Measurements from ENCODE around the gene ZNF277.

ZNF277 gene

DNA sequence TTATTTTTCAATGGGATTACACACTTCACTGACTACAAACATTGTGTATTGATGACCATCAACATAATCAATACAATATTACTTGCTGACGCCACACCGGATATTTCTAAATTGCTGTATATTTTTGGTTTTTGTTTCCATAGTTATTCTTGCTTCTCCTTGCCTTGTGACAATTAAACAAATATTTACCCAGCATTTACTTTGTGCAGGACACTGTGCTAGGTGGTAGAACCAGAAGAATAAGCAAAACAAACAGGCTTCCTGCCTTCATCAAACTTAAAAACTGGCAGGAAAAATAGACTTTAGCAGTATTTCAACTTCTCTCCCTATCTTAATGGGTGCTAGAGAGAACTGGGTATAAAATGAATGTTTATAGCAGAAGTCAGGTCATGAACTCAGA is 50.6 kb downstream of the ZNF277 start:
- Mint-ChIP-seq H3K27me3 (no peaks in the 10 kb centered on the region), H3K27ac (no peak overlapping the region), H3K9me3 (no peaks in the 10 kb centered on the region), H3K36me3 (ENCODE audit: insufficient read depth) (no peaks in the 10 kb centered on the region), H3K4me3 (no peak overlapping the region), H3K4me1 (ENCODE audit: low read depth in 2 of 2) (peaks cover 11 to 42% of the 10 kb centered on the region in 2 donors)
- DNase-seq, result no peak
- ATAC-seq (replicated peaks), result no peak

DNA sequence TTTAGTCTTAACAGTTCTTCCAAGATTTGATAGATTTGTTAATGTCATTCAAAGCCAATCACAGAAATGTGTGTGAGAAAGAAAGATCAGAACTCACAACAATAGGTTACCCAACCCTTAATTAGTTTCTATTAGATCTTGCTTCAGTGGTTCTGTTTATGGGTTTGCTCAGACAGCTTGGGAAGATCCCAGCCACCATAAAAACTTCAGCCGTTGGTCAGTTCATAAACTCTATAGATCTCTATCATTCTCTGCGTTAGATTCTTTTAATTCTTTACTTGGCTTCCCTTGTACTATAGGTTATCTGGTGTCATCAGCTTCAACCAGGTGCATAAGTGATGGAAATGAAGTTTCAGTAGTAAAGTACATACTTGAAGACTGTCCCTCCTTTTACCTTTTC is 54.4 kb downstream of the ZNF277 start:
- ATAC-seq (replicated peaks) (no peak), DNase-seq (no peak)
- no peaks in the 10 kb centered on the region for H3K9me3 Mint-ChIP-seq
- H3K27me3 Mint-ChIP-seq, result no peaks in the 10 kb centered on the region
- H3K4me1 Mint-ChIP-seq (ENCODE audit: low read depth in 2 of 2), result peaks cover 13 to 41% of the 10 kb centered on the region in 2 donors
- peak overlapping the region in 1 of 2 donors; percentile 46 for H3K27ac Mint-ChIP-seq
- H3K36me3 Mint-ChIP-seq (ENCODE audit: insufficient read depth), result no peaks in the 10 kb centered on the region
- no peak overlapping the region for H3K4me3 Mint-ChIP-seq

DNA sequence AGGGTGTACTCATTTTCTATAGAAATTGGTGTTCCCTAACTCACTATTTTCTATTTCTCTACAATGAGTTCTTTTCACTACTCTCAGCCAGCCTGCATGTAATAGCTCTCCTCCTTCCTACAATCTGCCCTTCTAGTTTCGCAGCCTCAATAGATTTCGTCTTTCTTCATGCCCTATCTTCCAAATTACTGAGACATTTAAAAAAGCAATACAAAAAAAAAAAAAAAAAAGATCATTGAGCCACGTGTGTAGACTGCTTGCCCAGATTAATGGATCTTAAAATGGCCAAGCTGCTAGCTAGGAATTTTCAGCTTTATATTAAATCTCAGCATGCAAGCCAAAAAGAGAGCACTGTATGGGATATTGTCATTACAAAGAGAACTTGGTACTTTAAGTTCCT is 55.5 kb downstream of the ZNF277 start:
- Mint-ChIP-seq H3K27ac (no peak overlapping the region), H3K27me3 (no peaks in the 10 kb centered on the region), H3K4me1 (ENCODE audit: low read depth in 2 of 2) (peaks cover 15 to 39% of the 10 kb centered on the region in 2 donors), H3K36me3 (ENCODE audit: insufficient read depth) (no peaks in the 10 kb centered on the region), H3K4me3 (no peak overlapping the region), H3K9me3 (no peaks in the 10 kb centered on the region)
- DNase-seq (no peak), ATAC-seq (replicated peaks) (no peak)

DNA sequence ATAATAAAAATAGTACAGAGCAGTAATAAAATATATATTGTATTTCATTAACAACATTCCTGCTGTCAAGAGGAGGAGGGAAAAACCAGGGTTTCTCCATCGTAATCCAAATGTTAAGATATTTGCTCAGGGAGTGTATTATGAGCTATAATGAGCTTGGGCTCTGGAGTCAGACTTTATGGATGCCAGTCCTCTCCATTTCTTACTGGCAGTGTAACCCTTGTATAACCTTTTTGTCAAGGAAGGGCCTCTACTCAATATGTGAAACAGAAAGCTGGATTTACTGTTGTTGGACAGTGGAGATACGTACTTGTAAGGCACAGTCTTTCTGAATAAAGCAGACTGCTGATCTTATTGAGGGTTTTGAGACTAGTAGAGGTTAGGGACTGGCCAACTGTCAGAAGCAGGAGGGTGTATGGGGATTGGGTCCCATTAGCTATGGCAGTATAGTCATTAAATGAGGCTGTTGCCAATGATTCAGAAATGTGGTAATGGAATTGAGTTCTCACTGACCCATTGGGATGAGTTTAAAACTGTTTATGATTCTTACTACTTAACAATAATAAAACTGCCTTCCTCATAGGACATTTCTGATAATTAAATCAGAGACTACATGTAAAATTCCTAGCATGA is 56.5 kb downstream of the ZNF277 start:
- H3K4me1 Mint-ChIP-seq (ENCODE audit: low read depth in 2 of 2), result peaks cover 20 to 37% of the 10 kb centered on the region in 2 donors

DNA sequence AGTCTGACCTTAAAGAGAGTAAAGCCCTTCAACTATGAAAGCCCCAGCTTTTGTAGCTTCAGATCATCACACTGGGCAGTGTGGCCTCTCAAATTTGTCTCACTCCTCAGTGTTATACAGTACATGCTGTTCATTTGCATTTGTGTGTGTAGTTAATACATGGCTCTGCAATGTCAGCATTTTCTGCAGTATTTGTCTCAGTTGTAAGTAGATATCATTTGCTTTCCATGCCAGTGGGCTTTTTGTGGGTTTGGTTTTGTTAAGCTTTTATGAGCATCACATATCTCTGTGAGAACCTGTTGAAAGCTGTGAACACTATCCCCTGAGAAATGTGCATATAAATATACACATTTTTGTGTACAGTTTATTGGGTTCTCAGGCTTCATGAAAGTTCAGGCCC is 57.0 kb downstream of the ZNF277 start:
- no peak overlapping the region for H3K4me3 Mint-ChIP-seq
- no peaks in the 10 kb centered on the region for H3K36me3 Mint-ChIP-seq (ENCODE audit: insufficient read depth)
- peaks cover 21 to 37% of the 10 kb centered on the region in 2 donors for H3K4me1 Mint-ChIP-seq (ENCODE audit: low read depth in 2 of 2)
- H3K9me3 Mint-ChIP-seq, result no peaks in the 10 kb centered on the region
- ATAC-seq (replicated peaks) (no peak), DNase-seq (no peak)
- no peaks in the 10 kb centered on the region for H3K27me3 Mint-ChIP-seq
- peak overlapping the region in 1 of 2 donors; percentile 41 for H3K27ac Mint-ChIP-seq

More for the DNA sequence above, 56.5 kb downstream of the ZNF277 start:
- no peak for ATAC-seq (replicated peaks)
- no peak for DNase-seq
- Mint-ChIP-seq H3K9me3 (no peaks in the 10 kb centered on the region), H3K4me3 (no peak overlapping the region), H3K27me3 (no peaks in the 10 kb centered on the region), H3K36me3 (ENCODE audit: insufficient read depth) (no peaks in the 10 kb centered on the region), H3K27ac (no peak overlapping the region)

- Mint-ChIP-seq H3K9me3 (no peaks in the 10 kb centered on the region), H3K4me3 (no peak overlapping the region), H3K4me1 (ENCODE audit: low read depth in 2 of 2) (peaks cover 22 to 33% of the 10 kb centered on the region in 2 donors), H3K36me3 (ENCODE audit: insufficient read depth) (no peaks in the 10 kb centered on the region), H3K27ac (peak overlapping the region in 1 of 2 donors; percentile 38), H3K27me3 (no peaks in the 10 kb centered on the region)
- ATAC-seq (replicated peaks) (no peak), DNase-seq (no peak)
These were observed 59.6 kb downstream of the ZNF277 start for GRCh38 chr7:112266141-112266540.

DNA sequence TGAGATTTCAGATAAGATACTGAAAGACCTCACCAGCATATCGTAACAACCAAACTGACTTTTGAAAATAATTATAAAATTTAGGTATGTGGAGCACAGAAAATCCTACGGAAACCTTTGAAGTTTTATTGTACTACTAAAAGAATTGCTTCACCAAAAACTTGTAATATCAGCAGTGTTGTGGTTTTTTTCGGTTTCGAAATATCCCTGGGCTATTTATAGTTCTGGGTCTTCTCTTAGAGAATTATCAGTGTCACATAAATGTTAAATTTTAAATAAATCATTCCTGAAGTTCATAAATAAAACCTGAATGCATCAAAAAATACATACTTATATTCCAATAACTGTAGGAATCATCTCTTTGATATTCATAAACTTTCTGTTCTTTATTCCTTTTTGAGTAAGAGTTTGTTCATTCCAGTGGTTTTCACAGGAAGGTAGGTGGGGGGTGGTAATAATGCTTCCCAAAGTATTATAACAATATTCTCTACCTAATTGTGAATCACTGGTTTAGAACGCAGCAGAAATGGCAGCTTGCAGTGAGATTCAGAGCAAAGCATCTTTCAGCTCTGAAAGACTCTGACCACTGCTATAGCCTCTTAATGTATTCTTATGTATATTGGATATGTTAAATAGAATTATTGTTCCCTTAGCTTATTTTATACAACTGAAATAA is 60.2 kb downstream of the ZNF277 start:
- Mint-ChIP-seq H3K4me1 (ENCODE audit: low read depth in 2 of 2) (peaks cover 22 to 28% of the 10 kb centered on the region in 2 donors), H3K4me3 (no peak overlapping the region), H3K36me3 (ENCODE audit: insufficient read depth) (no peaks in the 10 kb centered on the region), H3K27me3 (no peaks in the 10 kb centered on the region), H3K9me3 (no peaks in the 10 kb centered on the region), H3K27ac (no peak overlapping the region)
- no peak for ATAC-seq (replicated peaks)
- no peak for DNase-seq

DNA sequence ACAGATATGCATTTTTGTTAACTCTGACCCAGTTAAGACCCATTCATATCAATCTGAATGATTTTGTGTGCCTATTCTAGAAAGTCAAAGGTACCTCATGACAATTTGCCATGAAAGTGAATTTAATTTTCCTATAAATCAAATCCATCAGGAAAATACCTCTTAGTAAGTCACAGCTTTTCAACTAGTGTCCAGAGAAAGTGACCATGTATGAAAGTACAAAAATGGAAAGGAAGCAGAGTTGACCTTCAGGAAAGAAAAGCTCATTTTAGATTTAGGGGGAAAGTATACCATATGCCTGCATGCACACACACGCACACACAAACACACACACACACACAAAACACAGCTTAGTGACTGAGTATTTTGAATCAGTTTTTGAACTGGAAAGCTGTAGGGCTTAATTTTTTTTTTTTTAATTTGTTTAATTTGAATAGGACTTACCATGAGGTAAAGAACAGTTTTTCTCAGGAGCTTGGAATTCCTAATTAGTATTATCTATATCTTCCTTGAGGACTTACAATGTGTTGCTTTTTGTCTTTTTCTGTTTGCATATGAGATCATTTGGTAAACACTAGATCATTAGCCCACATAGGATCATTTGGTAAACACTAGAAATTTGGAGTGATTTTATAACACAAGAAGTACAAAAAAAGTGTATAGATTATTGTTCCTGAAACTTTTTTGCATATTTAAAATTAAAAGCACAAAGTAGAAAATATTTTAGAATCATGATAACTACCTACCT is 61.6 kb downstream of the ZNF277 start:
- Mint-ChIP-seq H3K4me3 (no peak overlapping the region), H3K27ac (no peak overlapping the region), H3K4me1 (ENCODE audit: low read depth in 2 of 2) (peaks cover 28 to 30% of the 10 kb centered on the region in 2 donors), H3K36me3 (ENCODE audit: insufficient read depth) (no peaks in the 10 kb centered on the region), H3K27me3 (no peaks in the 10 kb centered on the region), H3K9me3 (no peaks in the 10 kb centered on the region)
- ATAC-seq (replicated peaks) (no peak), DNase-seq (no peak)

DNA sequence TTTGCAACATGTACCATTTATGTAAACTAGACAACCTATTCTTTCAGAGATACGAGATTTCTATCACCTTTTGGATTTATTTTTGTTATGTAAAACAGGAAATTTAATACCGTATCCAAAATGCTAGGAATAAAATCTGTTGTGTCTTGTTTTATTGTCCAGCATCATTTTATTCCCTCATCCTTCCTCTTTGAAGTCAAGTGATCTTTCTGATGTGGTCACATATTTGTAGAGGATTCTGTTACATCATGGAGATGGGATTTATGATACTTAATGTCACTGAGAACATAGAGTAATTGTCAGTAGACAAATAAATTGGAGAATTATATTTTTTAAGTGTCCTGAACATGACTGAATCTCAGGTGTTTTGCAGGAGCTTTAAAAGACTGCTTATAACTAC is 64.7 kb downstream of the ZNF277 start:
- ATAC-seq (replicated peaks), result no peak
- no peak for DNase-seq
- no peak overlapping the region for H3K4me3 Mint-ChIP-seq
- peaks cover 21 to 22% of the 10 kb centered on the region in 2 donors for H3K4me1 Mint-ChIP-seq (ENCODE audit: low read depth in 2 of 2)
- no peak overlapping the region for H3K27ac Mint-ChIP-seq
- no peaks in the 10 kb centered on the region for H3K9me3 Mint-ChIP-seq
- no peaks in the 10 kb centered on the region for H3K36me3 Mint-ChIP-seq (ENCODE audit: insufficient read depth)
- H3K27me3 Mint-ChIP-seq, result no peaks in the 10 kb centered on the region

DNA sequence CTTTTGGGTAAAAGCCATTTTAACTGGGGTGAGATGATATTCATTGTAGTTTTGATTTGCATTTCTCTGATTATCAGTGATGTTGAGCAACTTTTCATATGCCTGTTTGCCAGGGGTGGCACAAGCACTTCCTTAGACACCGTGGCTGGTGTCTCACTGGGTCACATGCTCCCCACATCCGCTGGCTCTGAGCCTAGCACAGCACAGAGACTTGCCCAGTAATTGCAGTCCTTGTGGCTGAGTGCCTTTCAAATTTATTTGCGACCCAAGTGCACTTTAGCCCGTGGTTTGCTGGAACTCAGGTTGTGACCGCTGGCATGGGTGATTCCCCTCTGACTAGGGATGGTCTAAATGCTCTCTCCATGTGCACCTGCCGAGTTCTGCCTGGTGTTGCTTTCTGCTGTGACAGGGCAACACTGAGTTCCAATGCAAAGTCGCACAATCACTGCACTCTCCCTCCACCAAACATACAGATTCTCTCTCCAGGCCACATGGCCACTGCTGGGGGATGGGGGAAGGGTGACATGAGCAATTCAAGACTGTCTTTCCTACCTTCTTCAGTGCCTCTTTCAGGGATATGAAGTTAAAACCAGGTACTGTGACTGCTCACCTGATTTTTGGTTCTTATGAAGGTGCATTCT is 66.5 kb downstream of the ZNF277 start:
- DNase-seq (no peak), ATAC-seq (replicated peaks) (peak; percentile 72)
- H3K27me3 Mint-ChIP-seq, result no peaks in the 10 kb centered on the region
- no peaks in the 10 kb centered on the region for H3K9me3 Mint-ChIP-seq
- H3K36me3 Mint-ChIP-seq (ENCODE audit: insufficient read depth), result no peaks in the 10 kb centered on the region
- peak overlapping the region in 1 of 2 donors; percentile 44 for H3K27ac Mint-ChIP-seq
- H3K4me1 Mint-ChIP-seq (ENCODE audit: low read depth in 2 of 2), result peaks cover 16 to 19% of the 10 kb centered on the region in 2 donors
- H3K4me3 Mint-ChIP-seq, result no peak overlapping the region

DNA sequence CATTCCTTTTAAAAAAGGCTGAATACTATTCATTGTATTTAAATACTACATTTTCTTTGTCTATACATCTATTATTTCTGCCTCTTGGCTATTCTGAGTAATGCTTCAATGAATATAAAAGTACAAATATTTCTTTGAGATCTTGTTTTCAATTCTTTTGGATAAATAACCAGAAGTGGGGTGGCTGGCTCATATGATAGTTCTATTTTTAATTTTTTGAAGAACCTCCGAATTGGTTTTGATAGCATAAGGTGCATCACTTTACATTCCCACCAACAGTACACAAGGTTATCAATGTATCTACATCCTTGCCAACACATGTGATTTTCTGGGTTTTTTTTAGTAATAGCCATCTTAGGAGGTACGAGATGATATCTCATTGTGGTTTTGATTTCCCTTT is 72.5 kb downstream of the ZNF277 start:
- H3K4me1 Mint-ChIP-seq (ENCODE audit: low read depth in 2 of 2), result peaks cover 22 to 24% of the 10 kb centered on the region in 2 donors
- H3K36me3 Mint-ChIP-seq (ENCODE audit: insufficient read depth), result no peaks in the 10 kb centered on the region
- no peaks in the 10 kb centered on the region for H3K27me3 Mint-ChIP-seq
- DNase-seq, result no peak
- H3K9me3 Mint-ChIP-seq, result no peaks in the 10 kb centered on the region
- no peak overlapping the region for H3K27ac Mint-ChIP-seq
- ATAC-seq (replicated peaks), result no peak
- H3K4me3 Mint-ChIP-seq, result no peak overlapping the region

- H3K27ac Mint-ChIP-seq, result no peak overlapping the region
- no peaks in the 10 kb centered on the region for H3K9me3 Mint-ChIP-seq
- H3K36me3 Mint-ChIP-seq (ENCODE audit: insufficient read depth), result no peaks in the 10 kb centered on the region
- H3K27me3 Mint-ChIP-seq, result no peaks in the 10 kb centered on the region
- no peak for DNase-seq
- H3K4me1 Mint-ChIP-seq (ENCODE audit: low read depth in 2 of 2), result peaks cover 19 to 22% of the 10 kb centered on the region in 2 donors
- ATAC-seq (replicated peaks), result no peak
- H3K4me3 Mint-ChIP-seq, result no peak overlapping the region
These were observed 73.8 kb downstream of the ZNF277 start for GRCh38 chr7:112280267-112280666.

- H3K27ac Mint-ChIP-seq, result peak overlapping the region in 1 of 2 donors; percentile 57
These were observed 76.1 kb downstream of the ZNF277 start for GRCh38 chr7:112282476-112283188.

More at GRCh38 chr7:112282476-112283188, 76.1 kb downstream of the ZNF277 start:
- ATAC-seq (replicated peaks) (no peak), DNase-seq (no peak)
- Mint-ChIP-seq H3K9me3 (no peaks in the 10 kb centered on the region), H3K27me3 (no peaks in the 10 kb centered on the region), H3K4me1 (ENCODE audit: low read depth in 2 of 2) (peaks cover 31 to 36% of the 10 kb centered on the region in 2 donors), H3K36me3 (ENCODE audit: insufficient read depth) (peaks cover 2% of the 10 kb centered on the region), H3K4me3 (no peak overlapping the region)
